Cardiac muscle cell (in vitro differentiated cells and primary cell): ENCODE data around the gene LHFPL6. TPM values are rescaled to one million over a fixed set of nuclear protein-coding genes. Genes with fewer than 3 reads are reported as not detected.

Experiments used
- DNase-seq, 2 donors: peaks; one replicate each; pipeline versions ENCODE4 v3.0.0 to v3.0.0-alpha.2; 2010 to 2017; ENCODE audit warnings: low read depth in 1 of 2, low spot score in 1 of 2
- H3K27ac ChIP-seq: fragments of 200-600 bp; sonication (generic); 2 replicates; pipeline ENCODE4 v1.5.1; 2016
- H3K27me3 ChIP-seq: fragments of 200-600 bp; sonication (generic); 2 replicates; pipeline ENCODE4 v1.6.0; 2016; ENCODE audit warnings: control low read depth
- H3K36me3 ChIP-seq: fragments of 200-600 bp; sonication (generic); 2 replicates; pipeline ENCODE4 v1.5.1; 2016; ENCODE audit warnings: control low read depth
- H3K4me1 ChIP-seq: fragments of 200-600 bp; sonication (generic); 2 replicates; pipeline ENCODE4 v1.8.1; 2017; ENCODE audit warnings: low read depth, mild to moderate bottlenecking, mixed run types
- H3K4me3 ChIP-seq: fragments of 200-600 bp; sonication (generic); 2 replicates; pipeline ENCODE4 v1.5.1; 2016; ENCODE audit warnings: mild to moderate bottlenecking
- H3K9me3 ChIP-seq: fragments of 200-600 bp; sonication (generic); 2 replicates; pipeline ENCODE4 v1.5.1; 2017; ENCODE audit warnings: low read depth, mild to moderate bottlenecking, control low read depth
- CTCF ChIP-seq: IDR thresholded peaks from 2 replicates; pipeline ENCODE4 v1.5.1; 2012; ENCODE audit warnings: low read depth, mild to moderate bottlenecking, low read length
- polyA plus RNA-seq: library from polyadenylated mRNA; unstranded; fragments of >200 nt; fragmentation: Nextera tagmentation; extraction: Ambion mirVana; gene quantifications from 2 replicates; pipeline ENCODE4 v1.2.1, GENCODE V29; 2016
- total RNA-seq: library from RNA; depleted of rRNA; stranded (reverse); fragments of >200 nt; gene quantifications from 2 replicates; pipeline ENCODE4 v1.2.3, GENCODE V29; 2016

LHFPL6 gene
- total and polyA plus RNA-seq, 2 experiments from 2014 or later: 10.0 to 19.2 TPM

GRCh38 chr13:39612023-39612637, 9.1 kb upstream of the LHFPL6 start:
- DNase-seq: peak; percentile 84 to 87
- no peaks in the 10 kb centered on the region for H3K9me3 ChIP-seq
- H3K27me3 ChIP-seq: peaks cover 4% of the 10 kb centered on the region
- no peaks in the 10 kb centered on the region for H3K4me1 ChIP-seq
- no peaks in the 10 kb centered on the region for H3K36me3 ChIP-seq
- H3K27ac ChIP-seq: no peak overlapping the region
- no peak overlapping the region for H3K4me3 ChIP-seq
- peak; percentile 77 for TF ChIP-seq CTCF

GRCh38 chr13:39607876-39608275, 4.9 kb upstream of the LHFPL6 start:
- H3K9me3 ChIP-seq: no peaks in the 10 kb centered on the region
- no peak for TF ChIP-seq CTCF

DNA sequence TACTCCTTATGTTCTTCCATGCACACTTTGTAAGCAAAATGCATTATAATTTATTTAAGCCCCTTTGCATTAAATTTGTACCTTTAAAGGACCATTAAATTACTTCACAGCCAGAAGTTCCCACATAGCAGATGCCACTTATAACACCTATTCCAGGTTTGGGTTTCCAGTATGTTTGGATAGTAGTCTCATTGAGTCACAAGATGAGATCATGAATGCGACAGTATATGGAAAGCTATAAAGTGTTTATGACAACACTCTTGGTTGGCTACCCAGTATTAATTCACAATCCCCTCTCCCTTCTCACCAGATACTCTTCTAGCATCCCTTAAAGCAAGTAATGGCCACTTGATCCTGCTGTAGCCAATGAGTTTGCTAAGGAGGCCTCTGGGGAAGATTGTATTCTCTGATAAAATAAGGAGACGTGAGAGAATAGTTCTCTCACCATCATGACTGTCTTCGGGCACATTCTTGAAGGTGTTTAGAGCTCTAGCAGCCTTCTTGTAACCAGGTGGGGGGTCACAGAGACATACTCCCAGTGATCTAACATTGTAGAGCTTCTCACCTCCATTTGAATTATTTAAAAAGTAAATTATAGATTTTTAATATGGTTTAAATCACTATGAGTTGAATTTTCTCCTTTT, 2.8 kb upstream of the LHFPL6 start:
- Histone ChIP-seq H3K4me3 (no peak overlapping the region), H3K4me1 (no peaks in the 10 kb centered on the region), H3K36me3 (no peaks in the 10 kb centered on the region), H3K27ac (no peak overlapping the region), H3K27me3 (peaks cover 15% of the 10 kb centered on the region), H3K9me3 (no peaks in the 10 kb centered on the region)
- DNase-seq: no peak
- TF ChIP-seq CTCF: no peak

More at GRCh38 chr13:39607876-39608275, 4.9 kb upstream of the LHFPL6 start:
- no peak for DNase-seq
- H3K4me1 ChIP-seq: no peaks in the 10 kb centered on the region
- no peaks in the 10 kb centered on the region for H3K36me3 ChIP-seq
- H3K27ac ChIP-seq: no peak overlapping the region
- H3K4me3 ChIP-seq: no peak overlapping the region
- peaks cover 12% of the 10 kb centered on the region for H3K27me3 ChIP-seq

- Histone ChIP-seq H3K4me1 (peaks cover 5% of the 10 kb centered on the region), H3K36me3 (no peaks in the 10 kb centered on the region), H3K4me3 (no peak overlapping the region), H3K27ac (no peak overlapping the region), H3K9me3 (no peaks in the 10 kb centered on the region), H3K27me3 (peaks cover 15% of the 10 kb centered on the region)
- DNase-seq: no peak
- TF ChIP-seq CTCF: no peak
These were observed 1.8 kb upstream of the LHFPL6 start for GRCh38 chr13:39604756-39605155.

DNA sequence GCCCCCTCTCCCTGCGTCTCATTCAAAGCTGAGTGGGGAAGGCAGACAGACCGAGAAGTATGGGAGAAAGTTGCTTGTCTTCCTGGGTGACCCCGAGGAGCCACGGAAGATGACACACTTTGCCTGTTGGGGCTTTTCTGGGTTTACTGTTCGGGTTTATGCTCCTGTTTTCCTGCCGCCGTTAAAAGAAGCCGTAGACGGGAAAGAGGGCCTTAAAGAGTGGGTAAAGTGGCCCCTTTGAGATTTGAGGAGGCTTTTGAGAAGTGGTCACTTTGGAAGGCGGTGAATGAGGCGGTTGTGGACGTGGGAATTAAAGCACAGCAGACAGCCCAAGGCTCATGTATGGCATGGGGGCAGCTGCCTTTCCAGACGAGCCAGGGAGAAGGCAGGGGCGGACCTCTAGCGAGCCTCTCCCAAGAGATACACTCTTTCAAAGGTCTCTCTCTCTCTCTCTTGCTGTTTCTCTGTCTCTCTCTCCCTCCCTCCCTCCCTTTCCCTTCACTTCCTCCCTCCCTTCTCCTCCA, 493 bp upstream of the LHFPL6 start:
- peak overlapping the region; percentile 16 for H3K27ac ChIP-seq
- peak; percentile 40 to 48 for DNase-seq

More for the DNA sequence above, 493 bp upstream of the LHFPL6 start:
- TF ChIP-seq CTCF: no peak
- peaks cover 5% of the 10 kb centered on the region for H3K4me1 ChIP-seq
- no peaks in the 10 kb centered on the region for H3K36me3 ChIP-seq
- no peaks in the 10 kb centered on the region for H3K9me3 ChIP-seq
- H3K4me3 ChIP-seq: peak overlapping the region; percentile 75
- H3K27me3 ChIP-seq: peaks cover 15% of the 10 kb centered on the region
